Activated T-cell treated with anti-CD3 and anti-CD28 coated beads, Interleukin-2, amount 50 U/mL, for 1 hour (primary cell): ENCODE measurements around the gene SPATA46.
"Not testable (repeated sequence)": the region's sequence is repeated elsewhere in the genome, so short reads cannot be mapped to it uniquely, and the experiment has no call there.

ENCODE experiments used
- DNase-seq: peaks from one replicate; pipeline ENCODE4 v3.0.0-alpha.2; 2020

The SPATA46 gene

GRCh38 chr1:162373072-162373427, 3.6 kb downstream of the SPATA46 start:
- DNase-seq = no peak

- DNase-seq = no peak
Observed at GRCh38 chr1:162372159-162373071, 4.2 kb downstream of the SPATA46 start.

- DNase-seq = no peak
Observed at GRCh38 chr1:162371611-162372010, 5.0 kb downstream of the SPATA46 start.

GRCh38 chr1:162370721-162371120, 5.9 kb downstream of the SPATA46 start:
- no peak for DNase-seq

GRCh38 chr1:162370161-162370560, 6.5 kb downstream of the SPATA46 start:
- no peak for DNase-seq

GRCh38 chr1:162369571-162369970, 7.1 kb downstream of the SPATA46 start:
- no peak for DNase-seq

GRCh38 chr1:162368451-162368850, 8.2 kb downstream of the SPATA46 start:
- DNase-seq = no peak

GRCh38 chr1:162367772-162368171, 8.9 kb downstream of the SPATA46 start:
- no peak for DNase-seq

GRCh38 chr1:162367073-162367472, 9.6 kb downstream of the SPATA46 start:
- DNase-seq = no peak

GRCh38 chr1:162366671-162367070, 10.0 kb downstream of the SPATA46 start:
- DNase-seq = no peak

GRCh38 chr1:162366149-162366548, 10.5 kb downstream of the SPATA46 start:
- DNase-seq = no peak

GRCh38 chr1:162365284-162366020, 11.2 kb downstream of the SPATA46 start:
- no peak for DNase-seq

GRCh38 chr1:162364498-162364897, 12.2 kb downstream of the SPATA46 start:
- DNase-seq = no peak

GRCh38 chr1:162363823-162364222, 12.8 kb downstream of the SPATA46 start:
- DNase-seq = no peak

- DNase-seq = no peak
Observed at GRCh38 chr1:162361349-162361748, 15.3 kb downstream of the SPATA46 start.

- no peak for DNase-seq
Observed at GRCh38 chr1:162360874-162361260, 15.8 kb downstream of the SPATA46 start.

- no peak for DNase-seq
Observed at GRCh38 chr1:162360237-162360873, 16.3 kb downstream of the SPATA46 start.

GRCh38 chr1:162359523-162360236, 17.0 kb downstream of the SPATA46 start:
- no peak for DNase-seq

- DNase-seq = no peak
Observed at GRCh38 chr1:162358928-162359327, 17.7 kb downstream of the SPATA46 start.

GRCh38 chr1:162357681-162358266, 18.9 kb downstream of the SPATA46 start:
- no peak for DNase-seq

GRCh38 chr1:162353702-162354101, 23.0 kb downstream of the SPATA46 start:
- DNase-seq = no peak

- no peak for DNase-seq
Observed at GRCh38 chr1:162353078-162353477, 23.6 kb downstream of the SPATA46 start.

GRCh38 chr1:162351874-162352273, 24.8 kb downstream of the SPATA46 start:
- not testable (repeated sequence) for DNase-seq
